GM08714 (cell line): ENCODE results near the gene TSPAN7.

Experiments used
- H3K4me3 ChIP-seq: fragments of 200-500 bp; sonication (Bioruptor generic); 2 replicates; pipeline ENCODE4 v1.5.1; 2014; ENCODE audit warnings: mild to moderate bottlenecking, low read length, inconsistent platforms
- ZNF274 ChIP-seq: IDR thresholded peaks from 2 replicates; pipeline ENCODE4 v1.6.1; 2012; ENCODE audit warnings: mild to moderate bottlenecking, low read depth, low read length

TSPAN7 gene

DNA sequence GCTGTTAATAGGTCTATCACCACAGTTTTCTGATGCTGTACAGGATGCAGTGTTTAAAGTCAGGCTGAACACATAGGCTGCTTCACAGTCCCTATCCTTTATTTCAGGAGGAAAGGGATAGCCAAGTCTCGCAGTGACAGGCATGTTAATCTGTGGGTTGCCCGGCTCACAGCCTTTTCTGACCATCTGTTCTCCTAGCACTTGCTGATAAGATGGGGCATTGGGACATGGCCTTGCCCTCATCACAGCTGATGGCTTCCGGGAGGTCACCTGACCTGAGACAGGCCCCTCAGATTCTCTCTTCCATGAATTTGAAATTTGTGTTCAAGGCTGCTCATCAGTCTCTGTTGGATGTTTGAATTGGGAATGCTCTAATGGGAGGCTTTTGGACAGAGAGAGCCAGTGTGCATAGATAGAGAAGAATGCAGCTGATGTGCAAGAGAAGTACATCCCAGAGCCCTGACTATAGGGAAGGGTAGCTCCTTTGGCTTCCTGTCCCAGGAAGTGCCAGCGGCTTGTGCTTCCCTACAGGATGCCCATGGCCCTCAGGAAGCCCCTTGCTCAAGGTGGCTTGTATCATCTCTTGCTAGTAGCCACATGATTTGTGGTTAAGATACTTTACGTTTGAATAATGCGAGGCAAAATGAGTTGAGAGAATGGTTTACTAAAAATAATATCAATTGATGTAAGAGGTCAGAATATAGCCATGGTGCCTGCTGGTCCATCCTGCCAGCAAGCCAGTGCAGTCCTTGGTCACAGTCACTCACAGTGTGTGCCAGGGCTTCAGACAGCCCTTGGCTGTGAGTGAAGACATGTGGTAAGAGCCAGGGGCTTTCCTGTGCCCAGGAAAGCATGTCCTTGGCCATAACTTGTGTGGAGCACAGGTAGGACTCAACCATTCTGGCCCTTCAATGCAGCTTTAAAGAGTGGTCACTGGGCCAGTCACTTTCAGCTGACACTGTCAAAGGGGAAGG, 88.6 kb downstream of the TSPAN7 start:
- TF ChIP-seq ZNF274: no peak
- no peak overlapping the region for H3K4me3 ChIP-seq

DNA sequence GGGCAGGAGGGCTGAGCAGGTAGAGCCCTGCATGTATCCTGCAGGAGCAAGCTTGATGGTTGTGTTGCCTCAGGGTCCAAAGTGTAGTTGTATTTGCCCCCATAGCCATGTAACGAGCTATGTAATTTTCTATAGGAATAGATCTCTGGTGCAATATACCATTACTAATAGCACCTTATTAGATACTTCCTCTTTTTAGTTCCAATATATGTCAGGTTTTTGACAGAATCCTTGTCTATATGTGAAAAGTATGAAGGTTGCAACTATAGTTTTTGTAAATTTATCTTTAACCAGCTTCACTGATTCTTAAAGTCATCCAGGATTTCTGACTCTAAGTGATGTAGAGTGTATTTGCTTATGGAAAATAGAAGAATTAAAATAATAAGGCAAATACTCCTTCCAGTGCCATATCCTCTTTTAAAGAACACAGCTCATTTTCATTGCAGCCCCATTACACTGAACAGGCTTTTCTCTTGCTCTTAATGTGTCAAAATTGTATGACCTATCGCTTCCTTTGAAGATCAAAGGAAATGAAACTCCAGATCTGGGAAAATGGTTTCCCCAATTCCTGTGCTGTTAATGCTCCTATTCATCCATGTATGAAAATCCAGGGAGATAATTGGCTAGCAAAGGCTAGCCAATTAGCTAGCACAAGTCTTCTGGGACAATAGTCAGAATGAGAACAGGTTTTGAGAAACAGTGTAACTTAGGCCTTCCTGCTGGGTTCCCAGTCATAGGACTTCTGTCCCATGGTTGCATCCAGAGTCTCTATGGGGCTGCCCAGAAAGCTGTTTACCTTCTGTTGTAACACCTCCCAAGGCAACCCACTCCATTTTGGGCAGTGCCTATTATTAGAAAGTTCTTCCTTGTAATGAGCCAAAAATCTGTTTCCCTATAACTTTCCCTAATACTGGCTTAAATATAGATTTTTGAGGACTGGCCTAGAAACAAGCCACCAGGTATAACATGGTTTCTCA, 90.6 kb downstream of the TSPAN7 start:
- TF ChIP-seq ZNF274: no peak
- H3K4me3 ChIP-seq: no peak overlapping the region

DNA sequence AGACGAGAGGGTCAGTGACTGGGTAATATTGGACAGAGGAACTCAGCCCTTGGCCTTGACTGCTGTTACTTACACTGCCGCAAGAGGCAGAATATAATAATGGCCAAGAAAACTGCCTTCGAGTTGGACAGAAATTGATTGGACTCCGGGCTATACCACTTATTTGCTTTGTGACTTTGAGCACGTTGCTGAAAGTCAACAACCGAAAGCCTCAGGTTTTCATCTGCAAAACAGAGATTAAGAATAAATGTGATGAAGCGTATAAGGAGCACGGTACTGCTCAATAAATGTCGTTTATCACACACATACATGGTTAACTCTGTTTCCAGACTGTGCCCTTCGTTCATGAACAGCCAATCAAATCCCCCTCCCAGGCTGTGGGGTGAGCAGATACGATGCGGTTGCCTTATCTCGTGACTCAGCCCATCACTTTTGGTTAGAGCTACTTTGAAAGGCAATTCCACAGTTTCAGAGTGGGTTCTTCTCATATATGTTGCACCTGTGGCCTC, 91.6 kb downstream of the TSPAN7 start:
- H3K4me3 ChIP-seq: no peak overlapping the region
- TF ChIP-seq ZNF274: no peak

DNA sequence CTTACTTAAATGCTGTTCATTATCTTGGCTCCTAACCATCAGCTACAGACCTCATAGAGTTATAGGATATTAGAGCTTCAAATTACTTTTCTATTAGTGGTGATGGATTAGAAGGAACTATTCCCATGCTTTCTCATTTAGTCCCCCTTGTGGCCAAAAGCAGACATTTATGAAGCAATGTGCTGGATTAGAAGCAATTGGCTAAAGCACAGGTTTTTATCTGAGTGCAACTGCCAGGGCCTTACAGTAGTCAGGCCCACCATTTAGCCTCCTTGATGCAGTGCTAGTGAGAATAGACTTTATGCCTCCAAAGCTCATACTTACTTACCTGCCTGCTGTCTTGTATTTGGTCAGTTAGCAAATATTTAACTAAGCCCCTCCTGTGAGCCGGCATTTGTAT, 93.0 kb downstream of the TSPAN7 start:
- TF ChIP-seq ZNF274: no peak
- H3K4me3 ChIP-seq: no peak overlapping the region

DNA sequence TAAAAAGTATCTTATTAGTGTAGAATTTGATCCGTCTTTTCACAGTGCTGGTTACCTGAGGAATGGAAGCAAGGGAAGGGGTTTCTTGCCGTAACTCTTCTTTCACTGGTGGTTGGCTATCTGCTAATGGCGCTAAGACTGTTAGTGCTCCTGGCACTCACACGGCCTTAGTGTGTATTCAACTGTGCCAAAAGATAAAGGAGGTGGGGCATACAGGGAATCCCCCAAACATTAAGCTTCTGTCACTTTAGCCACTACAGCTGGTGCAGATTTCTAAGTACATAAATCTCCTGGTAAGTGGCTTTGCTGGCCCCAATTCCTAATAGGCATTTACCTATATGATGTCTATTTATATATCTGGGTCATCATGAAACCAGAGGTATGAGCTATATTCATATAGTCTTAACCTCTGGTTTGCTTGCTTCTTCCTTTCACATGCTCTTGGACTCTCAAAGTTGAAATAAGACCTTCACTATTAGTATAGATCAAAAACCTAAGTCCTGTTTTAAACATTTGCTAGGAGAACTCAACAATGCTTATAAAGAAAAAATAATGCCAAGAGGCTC, 95.1 kb downstream of the TSPAN7 start:
- TF ChIP-seq ZNF274: no peak
- H3K4me3 ChIP-seq: no peak overlapping the region

DNA sequence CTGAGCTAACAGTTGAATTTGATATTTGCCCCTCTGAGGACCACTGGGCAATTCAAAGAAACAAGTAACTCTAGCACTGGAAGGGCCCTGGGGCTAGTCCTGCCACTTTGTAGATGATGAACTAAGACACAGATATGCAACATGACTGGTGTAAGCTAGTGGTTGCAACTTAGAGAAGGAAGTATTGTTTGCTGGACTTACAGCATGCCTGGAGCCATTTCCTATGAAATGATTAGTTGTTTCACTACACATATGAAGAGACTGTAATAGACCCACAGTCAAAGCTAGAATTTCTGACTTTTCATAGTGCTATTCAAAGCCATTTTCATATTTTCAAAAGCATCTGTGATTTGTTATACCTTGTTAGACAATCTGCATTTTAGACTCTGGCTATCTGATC, 96.2 kb downstream of the TSPAN7 start:
- no peak overlapping the region for H3K4me3 ChIP-seq
- TF ChIP-seq ZNF274: no peak

DNA sequence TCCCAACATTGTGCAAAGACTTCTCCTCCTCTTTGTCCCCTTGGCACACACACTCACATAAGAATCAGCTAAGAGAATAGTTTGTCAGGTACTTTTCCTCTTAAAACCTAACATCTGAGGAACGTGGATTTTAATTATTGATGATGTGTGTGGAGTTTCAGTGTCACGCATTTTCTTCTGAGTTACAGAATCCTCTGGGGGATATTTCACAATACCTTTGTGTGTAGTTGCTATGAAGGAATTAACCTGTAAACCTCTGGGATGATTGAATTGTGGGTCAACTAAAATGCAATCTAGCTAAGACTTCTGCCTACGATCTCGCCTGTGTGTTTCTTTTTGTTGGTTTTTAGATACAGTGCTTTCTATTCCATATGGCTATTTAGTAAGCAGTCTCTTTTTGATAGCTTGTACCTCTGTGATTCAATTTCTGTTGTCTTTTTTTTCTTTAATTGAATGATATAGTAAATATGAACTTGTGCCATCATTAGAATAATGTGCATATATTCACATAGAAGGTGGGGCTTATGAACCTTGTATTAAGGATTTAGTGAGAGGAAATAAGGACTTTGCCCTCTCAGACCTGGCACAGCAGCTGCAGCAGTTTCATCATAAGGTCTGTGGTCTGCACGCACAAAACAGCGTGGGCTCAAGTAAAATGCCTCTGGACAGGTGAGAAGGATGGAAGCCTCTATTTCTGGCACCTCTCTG, 99.2 kb downstream of the TSPAN7 start:
- TF ChIP-seq ZNF274: no peak

DNA sequence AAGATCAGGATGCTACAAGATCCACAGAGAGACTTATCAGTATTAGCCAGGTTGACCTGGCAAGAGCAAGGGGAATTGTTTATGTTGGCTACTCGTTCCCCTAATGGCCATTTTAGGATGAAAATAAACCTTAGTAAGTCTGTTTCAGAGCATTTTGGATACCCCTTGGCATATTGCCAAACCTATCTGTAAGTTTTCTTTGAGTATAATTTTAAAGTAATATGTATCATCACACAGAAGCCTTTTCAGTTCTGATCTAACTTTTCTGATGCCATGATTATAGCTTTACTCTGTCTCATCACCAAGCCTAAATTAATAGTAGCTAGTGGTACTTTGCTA, 99.7 kb downstream of the TSPAN7 start:
- no peak for TF ChIP-seq ZNF274

More for the DNA sequence above, 99.2 kb downstream of the TSPAN7 start:
- no peak overlapping the region for H3K4me3 ChIP-seq

DNA sequence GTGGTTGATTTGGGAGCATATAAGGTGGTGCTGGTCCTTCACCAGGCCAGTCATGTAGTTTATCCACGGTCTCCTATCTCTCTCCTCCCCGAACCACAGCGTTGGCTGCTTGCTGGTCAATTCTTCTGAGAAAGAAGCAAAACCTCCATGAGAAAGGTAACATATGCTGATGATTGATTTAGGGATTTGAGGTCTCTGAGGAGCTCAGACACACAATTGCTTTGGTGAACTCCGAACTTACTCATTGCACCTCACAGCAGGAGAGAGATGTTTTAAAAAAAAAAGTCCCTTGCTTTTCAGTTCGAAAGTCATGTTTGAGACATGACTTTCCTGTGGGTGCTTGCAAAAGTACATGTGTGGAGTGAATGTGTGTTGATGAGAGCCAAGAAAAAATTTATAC, 100.2 kb downstream of the TSPAN7 start:
- H3K4me3 ChIP-seq: no peak overlapping the region
- TF ChIP-seq ZNF274: no peak

More for the DNA sequence above, 99.7 kb downstream of the TSPAN7 start:
- H3K4me3 ChIP-seq: no peak overlapping the region

DNA sequence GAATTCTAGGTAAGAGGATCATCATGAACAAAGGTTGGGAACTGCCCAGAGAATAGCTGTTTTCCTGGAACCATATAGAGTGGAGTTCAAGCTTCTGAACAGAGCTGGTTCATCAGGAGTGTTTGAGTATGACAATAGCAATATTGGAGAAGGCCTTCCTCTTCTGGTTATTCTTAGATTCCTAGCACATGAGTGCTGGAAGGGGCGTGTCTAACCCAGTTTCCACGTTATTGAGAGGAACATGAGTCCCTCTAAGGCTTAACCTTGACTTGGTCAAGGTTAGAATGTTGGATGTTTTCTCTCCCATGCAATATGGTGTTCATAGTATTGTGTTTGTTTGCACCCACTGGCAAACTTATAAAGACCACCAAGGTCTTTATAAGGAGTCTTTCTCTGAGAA, 101.3 kb downstream of the TSPAN7 start:
- TF ChIP-seq ZNF274: no peak
- no peak overlapping the region for H3K4me3 ChIP-seq

DNA sequence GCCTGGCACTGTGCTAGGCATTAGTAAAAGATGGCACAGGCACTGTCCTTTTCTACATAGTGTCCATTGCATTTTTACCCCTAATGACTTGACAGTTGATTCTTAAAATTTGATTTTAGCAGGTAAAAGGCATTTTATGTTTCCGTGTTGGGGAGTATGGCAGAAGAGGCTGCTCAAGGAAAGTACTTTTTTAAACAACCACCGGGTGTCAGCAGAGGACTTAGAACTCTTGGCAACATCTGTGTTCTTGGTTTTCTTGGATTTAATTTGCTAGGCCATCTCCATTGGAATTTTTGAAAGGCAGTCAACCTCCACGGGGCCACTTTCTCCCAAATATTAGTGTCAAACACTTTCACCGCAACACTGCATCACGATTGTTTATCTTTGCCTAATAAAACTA, 102.9 kb downstream of the TSPAN7 start:
- no peak overlapping the region for H3K4me3 ChIP-seq
- no peak for TF ChIP-seq ZNF274

DNA sequence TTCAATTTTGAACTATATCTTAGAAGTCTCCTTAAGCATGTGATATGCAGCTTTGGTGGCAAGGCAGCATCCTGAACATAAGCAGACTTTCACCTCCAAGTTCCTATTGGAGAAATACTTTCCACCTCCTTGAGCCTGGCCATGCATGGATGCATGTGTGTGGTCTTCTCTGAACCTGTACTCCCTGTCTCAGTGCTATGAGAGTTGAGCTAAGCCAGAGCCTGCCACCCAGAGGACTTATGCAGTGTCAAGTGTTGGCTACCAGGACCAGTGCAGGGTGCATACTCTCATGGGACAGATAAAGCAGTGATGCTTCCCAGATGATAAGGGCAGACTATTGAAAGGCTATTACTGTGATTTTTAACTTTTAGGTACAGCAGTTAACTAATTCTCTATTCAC, 105.6 kb downstream of the TSPAN7 start:
- no peak overlapping the region for H3K4me3 ChIP-seq
- no peak for TF ChIP-seq ZNF274

DNA sequence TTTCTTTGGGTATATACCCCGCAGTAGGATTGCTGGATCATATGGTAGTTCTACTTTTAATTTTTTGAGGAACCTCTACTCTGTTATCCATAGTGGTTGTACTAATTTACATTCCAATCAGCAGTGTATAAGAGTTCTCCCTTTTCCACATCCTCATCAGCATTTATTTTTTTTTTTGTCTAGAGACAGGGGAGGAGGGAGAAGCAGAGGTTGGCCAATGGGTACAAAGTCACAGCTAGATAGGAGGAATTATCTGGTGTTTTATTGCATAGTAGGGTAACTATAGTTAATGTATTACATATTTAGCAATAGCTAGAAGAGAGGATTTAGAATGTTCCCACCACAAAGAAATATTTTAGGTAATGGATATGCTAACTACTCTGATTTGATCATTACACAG, 107.4 kb downstream of the TSPAN7 start:
- no peak overlapping the region for H3K4me3 ChIP-seq
- TF ChIP-seq ZNF274: no peak
